HEK293 (cell line): ENCODE data around the gene HOXB4.
A peak's percentile ranks its signal among the peaks of the same experiment; 100 is the strongest.

ENCODE experiments used
- BCL11B ChIP-seq: fragments of 450-650 bp; formaldehyde crosslinking; IDR thresholded peaks from 2 replicates; pipeline ENCODE4 v1.5.1; 2016; ENCODE audit warnings: low read depth, missing biosample characterization, missing genetic modification characterization
- ELK4 ChIP-seq: IDR thresholded peaks from 2 replicates; pipeline ENCODE4 v1.6.1; 2011; ENCODE audit warnings: mild to moderate bottlenecking, low read depth, low read length, borderline replicate concordance
- GLI2 ChIP-seq: fragments of 450-650 bp; formaldehyde crosslinking; IDR thresholded peaks from 2 replicates; pipeline ENCODE4; 2017; ENCODE audit warnings: missing biosample characterization, missing genetic modification characterization, low read depth, borderline replicate concordance
- GLI4 ChIP-seq: fragments of 450-650 bp; formaldehyde crosslinking; IDR thresholded peaks from 2 replicates; pipeline ENCODE4 v1.5.1; 2016; ENCODE audit warnings: missing biosample characterization, missing genetic modification characterization
- IKZF3 ChIP-seq: fragments of 450-650 bp; IDR thresholded peaks from 2 replicates; pipeline ENCODE4 v1.5.0; 2018; ENCODE audit warnings: missing biosample characterization, mild to moderate bottlenecking, missing genetic modification characterization, moderate library complexity
- INSM2 ChIP-seq: fragments of 450-650 bp; formaldehyde crosslinking; IDR thresholded peaks from 2 replicates; pipeline ENCODE4 v1.5.1; 2016; ENCODE audit warnings: missing biosample characterization, missing genetic modification characterization
- KLF17 ChIP-seq: fragments of 450-650 bp; formaldehyde crosslinking; IDR thresholded peaks from 2 replicates; pipeline ENCODE4 v1.5.1; 2016; ENCODE audit warnings: missing biosample characterization, missing genetic modification characterization
- KLF7 ChIP-seq: fragments of 450-650 bp; formaldehyde crosslinking; IDR thresholded peaks from 2 replicates; pipeline ENCODE4 v1.5.1; 2016; ENCODE audit warnings: missing biosample characterization, missing genetic modification characterization, borderline replicate concordance
- KLF8 ChIP-seq: fragments of 450-650 bp; formaldehyde crosslinking; IDR thresholded peaks from 2 replicates; pipeline ENCODE4 v1.5.1; 2016; ENCODE audit warnings: missing biosample characterization, missing genetic modification characterization
- PRDM6 ChIP-seq: fragments of 450-650 bp; formaldehyde crosslinking; IDR thresholded peaks from 2 replicates; pipeline ENCODE4 v1.5.1; 2017; ENCODE audit warnings: missing biosample characterization, missing genetic modification characterization
- RBAK ChIP-seq: fragments of 450-650 bp; formaldehyde crosslinking; IDR thresholded peaks from 2 replicates; pipeline ENCODE4 v1.5.1; 2016; ENCODE audit warnings: missing biosample characterization, missing genetic modification characterization
- ZBTB8A ChIP-seq: fragments of 450-650 bp; formaldehyde crosslinking; IDR thresholded peaks from 2 replicates; pipeline ENCODE4 v1.5.1; 2016; ENCODE audit warnings: missing biosample characterization, missing genetic modification characterization
- ZNF26 ChIP-seq: fragments of 450-650 bp; formaldehyde crosslinking; IDR thresholded peaks from 2 replicates; pipeline ENCODE4 v1.5.1; 2016; ENCODE audit warnings: missing biosample characterization, missing genetic modification characterization
- ZNF292 ChIP-seq: fragments of 450-650 bp; formaldehyde crosslinking; IDR thresholded peaks from 2 replicates; pipeline ENCODE4 v1.5.1; 2016; ENCODE audit warnings: low read depth, missing biosample characterization, missing genetic modification characterization, borderline replicate concordance
- ZNF335 ChIP-seq: fragments of 450-650 bp; formaldehyde crosslinking; conservative IDR thresholded peaks from 2 replicates; pipeline ENCODE4 v1.5.1; 2016; ENCODE audit warnings: missing biosample characterization, missing genetic modification characterization
- ZNF350 ChIP-seq: fragments of 450-650 bp; formaldehyde crosslinking; IDR thresholded peaks from 2 replicates; pipeline ENCODE4 v1.5.0; 2017; ENCODE audit warnings: missing biosample characterization, mild to moderate bottlenecking, missing genetic modification characterization
- ZNF366 ChIP-seq: fragments of 450-650 bp; formaldehyde crosslinking; conservative IDR thresholded peaks from 2 replicates; pipeline ENCODE4 v1.5.1; 2016; ENCODE audit warnings: missing biosample characterization, missing genetic modification characterization
- ZNF426 ChIP-seq: fragments of 450-650 bp; formaldehyde crosslinking; IDR thresholded peaks from 2 replicates; pipeline ENCODE4 v1.5.1; 2017; ENCODE audit warnings: missing biosample characterization, missing genetic modification characterization, mild to moderate bottlenecking, inconsistent platforms, moderate library complexity
- ZNF433 ChIP-seq: fragments of 450-650 bp; formaldehyde crosslinking; IDR thresholded peaks from 2 replicates; pipeline ENCODE4 v1.5.1; 2016; ENCODE audit warnings: missing biosample characterization, missing genetic modification characterization, low read depth
- ZNF513 ChIP-seq: fragments of 450-650 bp; IDR thresholded peaks from 2 replicates; pipeline ENCODE4 v1.5.1; 2018; ENCODE audit warnings: missing biosample characterization, missing genetic modification characterization
- ZNF600 ChIP-seq: fragments of 450-650 bp; formaldehyde crosslinking; IDR thresholded peaks from 2 replicates; pipeline ENCODE4 v1.5.1; 2016; ENCODE audit warnings: missing biosample characterization, missing genetic modification characterization
- ZNF610 ChIP-seq: fragments of 450-650 bp; formaldehyde crosslinking; IDR thresholded peaks from 2 replicates; pipeline ENCODE4 v1.5.1; 2016; ENCODE audit warnings: missing biosample characterization, missing genetic modification characterization, borderline replicate concordance
- ZNF624 ChIP-seq: fragments of 450-650 bp; formaldehyde crosslinking; IDR thresholded peaks from 2 replicates; pipeline ENCODE4 v1.5.1; 2017; ENCODE audit warnings: missing biosample characterization, missing genetic modification characterization
- ZNF645 ChIP-seq: fragments of 450-650 bp; formaldehyde crosslinking; IDR thresholded peaks from 2 replicates; pipeline ENCODE4; 2016; ENCODE audit warnings: missing biosample characterization, missing genetic modification characterization
- ZNF707 ChIP-seq: fragments of 450-650 bp; formaldehyde crosslinking; IDR thresholded peaks from 2 replicates; pipeline ENCODE4 v1.5.1; 2016; ENCODE audit warnings: missing biosample characterization, missing genetic modification characterization
- ZNF792 ChIP-seq: fragments of 450-650 bp; formaldehyde crosslinking; IDR thresholded peaks from 2 replicates; pipeline ENCODE4 v1.5.1; 2016; ENCODE audit warnings: missing biosample characterization, missing genetic modification characterization
- ZNF837 ChIP-seq: fragments of 450-650 bp; formaldehyde crosslinking; IDR thresholded peaks from 2 replicates; pipeline ENCODE4 v1.5.1; 2016; ENCODE audit warnings: missing biosample characterization, missing genetic modification characterization
- ZNF843 ChIP-seq: fragments of 450-650 bp; formaldehyde crosslinking; IDR thresholded peaks from 2 replicates; pipeline ENCODE4 v1.5.1; 2016; ENCODE audit warnings: missing biosample characterization, missing genetic modification characterization
- ZSCAN30 ChIP-seq: fragments of 450-650 bp; IDR thresholded peaks from 2 replicates; pipeline ENCODE4 v1.5.1; 2018; ENCODE audit warnings: missing biosample characterization, mild to moderate bottlenecking, missing genetic modification characterization, moderate library complexity

Gene HOXB4

GRCh38 chr17:48597778-48598631 lies 19.9 kb upstream of the HOXB4 start (continued):
- 0 out of 2 replicates have a peak, but pooled peaks have one; percentile 25 for TF ChIP-seq ZNF335 (tag by site-specific recombination)
- peak; percentile 72 for TF ChIP-seq IKZF3
- TF ChIP-seq PRDM6 (tag by site-specific recombination): peak; percentile 89
- no peak for TF ChIP-seq ZNF624 (tag by site-specific recombination)
- TF ChIP-seq ZNF292 (tag by site-specific recombination): no peak
- no peak for TF ChIP-seq ZNF433 (tag by site-specific recombination)
- TF ChIP-seq ZNF426 (tag by site-specific recombination): no peak
- TF ChIP-seq ZNF645: 0 out of 2 replicates have a peak, but pooled peaks have one; percentile 9
- peak; percentile 83 for TF ChIP-seq ZBTB8A (tag by site-specific recombination)
- 0 out of 2 replicates have a peak, but pooled peaks have one; percentile 2 for TF ChIP-seq GLI2 (tag by site-specific recombination)
- TF ChIP-seq ELK4: no peak
- TF ChIP-seq RBAK (tag by site-specific recombination): no peak
- peak; percentile 64; the same call in 1 of the 2 replicates for TF ChIP-seq KLF8 (tag by site-specific recombination)
- no peak for TF ChIP-seq ZNF26
- TF ChIP-seq KLF7: peak; percentile 21; the same call in 1 of the 2 replicates
- no peak for TF ChIP-seq ZNF513 (tag by site-specific recombination)
- TF ChIP-seq ZSCAN30 (tag by site-specific recombination): peak; percentile 35; the same call in 1 of the 2 replicates
- peak; percentile 61; the same call in 1 of the 2 replicates for TF ChIP-seq GLI4 (tag by site-specific recombination)
- no peak for TF ChIP-seq BCL11B (tag by site-specific recombination)
- TF ChIP-seq INSM2: 0 out of 2 replicates have a peak, but pooled peaks have one; percentile 42
- TF ChIP-seq ZNF610 (tag by site-specific recombination): peak; percentile 86
- 0 out of 2 replicates have a peak, but pooled peaks have one; percentile 10 for TF ChIP-seq ZNF837 (tag by site-specific recombination)
- TF ChIP-seq KLF17 (tag by site-specific recombination): peak; percentile 24; the same call in 1 of the 2 replicates
- peak; percentile 30; the same call in 1 of the 2 replicates for TF ChIP-seq ZNF366 (tag by site-specific recombination)
- peak; percentile 95 for TF ChIP-seq ZNF600
- TF ChIP-seq ZNF707 (tag by site-specific recombination): peak; percentile 73; the same call in 1 of the 2 replicates
- no peak for TF ChIP-seq ZNF350
- TF ChIP-seq ZNF792: no peak
- peak; percentile 55; the same call in 1 of the 2 replicates for TF ChIP-seq ZNF843 (tag by site-specific recombination)
